Inferior parietal cortex (tissue), 1 donor: ENCODE results near the gene SLC47A2.
A peak's percentile ranks its signal among the peaks of the same experiment; 100 is the strongest.
"Not testable (repeated sequence)": the region's sequence is repeated elsewhere in the genome, so short reads cannot be mapped to it uniquely, and the experiment has no call there.

Source experiments
- DNase-seq: peaks from one replicate; pipeline ENCODE4 v3.0.0-alpha.2; 2016; ENCODE audit errors: extremely low spot score

The SLC47A2 gene

DNA sequence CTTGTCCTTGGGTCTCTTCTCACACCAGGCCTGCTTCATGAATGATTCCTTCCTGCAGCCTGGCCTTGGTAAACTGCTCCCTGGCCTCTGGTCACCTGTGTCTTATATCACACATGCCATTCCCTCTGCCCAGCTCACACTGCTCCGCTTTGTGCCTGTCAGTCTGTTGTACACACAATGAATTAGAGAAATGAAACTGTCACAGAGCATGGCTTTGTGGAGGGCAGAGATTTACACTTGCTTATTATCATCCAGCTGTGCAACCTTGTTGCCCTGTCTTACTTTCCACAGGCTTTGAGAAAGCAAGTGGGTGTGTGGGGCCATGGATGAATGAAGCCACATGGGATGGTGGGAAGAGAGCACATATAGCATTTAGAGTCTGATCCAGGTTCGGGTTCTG is 45.5 kb downstream of the SLC47A2 start:
- no peak for DNase-seq

DNA sequence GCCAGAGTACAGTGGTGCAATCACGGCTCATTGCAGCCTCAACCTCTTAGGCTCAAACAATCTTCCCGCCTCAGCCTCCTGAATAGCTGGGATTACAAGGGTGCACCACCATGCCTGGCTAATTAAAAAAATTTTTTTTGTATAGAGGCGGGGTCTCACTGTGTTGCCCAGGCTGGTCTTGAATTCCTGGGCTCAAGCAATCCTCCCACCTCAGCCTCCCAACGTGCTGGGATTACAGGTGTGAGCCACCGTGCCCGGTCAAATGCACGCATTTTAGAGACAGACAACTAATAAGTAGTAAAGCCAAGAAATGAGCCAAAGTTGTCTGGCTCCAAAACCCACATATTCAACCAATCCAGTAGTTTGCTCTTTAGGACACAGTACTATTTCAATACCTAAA is 46.7 kb downstream of the SLC47A2 start:
- DNase-seq: not testable (repeated sequence)

DNA sequence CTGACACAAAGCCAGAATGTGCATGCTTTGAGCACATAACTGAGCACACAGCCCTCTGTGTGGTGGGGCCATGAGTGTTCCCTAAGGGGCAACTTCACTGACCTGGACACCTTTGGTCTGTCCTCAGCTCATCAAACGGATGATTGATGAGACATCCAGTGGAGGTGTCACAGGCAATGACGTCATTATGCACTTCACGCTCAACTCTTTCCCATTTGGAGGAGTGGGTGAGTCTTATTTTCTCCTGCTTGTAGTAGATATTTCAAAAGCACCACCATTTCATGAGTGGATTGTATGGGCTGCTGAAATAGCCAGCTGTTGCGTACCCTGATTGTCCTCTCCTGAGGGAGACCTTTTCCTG is 51.6 kb downstream of the SLC47A2 start:
- DNase-seq: no peak

DNA sequence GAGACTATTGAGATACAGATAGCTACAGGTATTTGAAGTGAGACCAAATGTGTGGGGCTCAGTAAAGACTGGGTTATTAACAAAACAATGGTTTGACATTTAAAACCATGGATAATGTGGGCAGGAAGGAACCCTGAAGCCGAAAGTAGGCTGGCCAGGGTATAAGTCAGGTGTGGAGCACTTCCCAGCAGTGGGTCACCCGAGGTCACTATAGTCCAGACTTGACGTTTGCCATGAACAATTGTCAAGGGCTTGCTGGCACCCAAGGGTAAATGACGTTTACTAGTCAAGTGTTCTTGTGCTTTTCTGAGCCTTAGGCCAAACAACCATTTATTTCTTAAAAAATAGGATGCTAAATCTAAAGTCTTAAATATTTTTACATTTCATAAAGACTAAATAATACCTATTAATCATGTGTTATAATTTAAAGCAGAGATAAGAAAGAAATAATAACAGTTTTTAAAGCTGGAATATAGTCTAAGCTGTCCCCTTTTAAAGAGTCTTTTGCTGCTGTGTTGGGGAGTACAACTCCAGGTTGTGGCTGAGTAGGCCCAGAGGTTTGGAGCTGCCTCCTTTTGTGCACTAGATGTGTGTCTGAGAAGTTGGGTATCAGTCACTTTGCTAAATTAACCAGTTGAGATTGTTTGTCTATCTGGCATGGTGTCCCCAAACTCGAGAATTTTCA is 52.1 kb downstream of the SLC47A2 start:
- no peak for DNase-seq

DNA sequence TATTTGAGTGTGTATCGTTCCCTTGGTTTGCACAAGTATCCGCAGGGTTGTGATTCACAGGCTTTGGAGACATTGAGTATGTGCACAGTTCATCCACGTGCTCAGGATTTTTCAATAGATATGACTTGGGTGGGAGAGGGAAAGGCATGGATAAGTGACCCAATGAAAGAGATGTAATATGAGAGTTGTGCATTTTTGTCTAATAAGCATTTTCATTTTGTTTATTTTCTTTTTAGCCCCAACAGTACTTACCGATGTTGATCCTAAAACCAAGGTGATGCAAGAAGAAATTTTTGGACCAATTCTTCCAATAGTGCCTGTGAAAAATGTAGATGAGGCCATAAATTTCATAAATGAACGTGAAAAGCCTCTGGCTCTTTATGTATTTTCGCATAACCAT is 53.3 kb downstream of the SLC47A2 start:
- DNase-seq: no peak

DNA sequence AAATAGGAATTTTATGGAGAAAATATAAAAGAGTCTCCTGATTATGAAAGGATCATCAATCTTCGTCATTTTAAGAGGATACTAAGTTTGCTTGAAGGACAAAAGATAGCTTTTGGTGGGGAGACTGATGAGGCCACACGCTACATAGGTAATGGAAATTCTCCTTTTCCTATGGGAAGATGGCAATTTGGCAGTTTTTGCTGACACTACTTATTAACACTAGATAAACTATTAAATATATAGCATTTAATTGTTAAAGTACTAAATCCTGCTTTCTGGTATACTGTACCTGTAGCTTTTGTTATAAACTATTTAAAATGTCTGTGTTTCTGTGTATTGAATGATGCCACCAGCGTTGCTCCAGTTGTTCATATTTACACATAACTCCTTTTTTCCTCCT is 55.3 kb downstream of the SLC47A2 start:
- DNase-seq: no peak

DNA sequence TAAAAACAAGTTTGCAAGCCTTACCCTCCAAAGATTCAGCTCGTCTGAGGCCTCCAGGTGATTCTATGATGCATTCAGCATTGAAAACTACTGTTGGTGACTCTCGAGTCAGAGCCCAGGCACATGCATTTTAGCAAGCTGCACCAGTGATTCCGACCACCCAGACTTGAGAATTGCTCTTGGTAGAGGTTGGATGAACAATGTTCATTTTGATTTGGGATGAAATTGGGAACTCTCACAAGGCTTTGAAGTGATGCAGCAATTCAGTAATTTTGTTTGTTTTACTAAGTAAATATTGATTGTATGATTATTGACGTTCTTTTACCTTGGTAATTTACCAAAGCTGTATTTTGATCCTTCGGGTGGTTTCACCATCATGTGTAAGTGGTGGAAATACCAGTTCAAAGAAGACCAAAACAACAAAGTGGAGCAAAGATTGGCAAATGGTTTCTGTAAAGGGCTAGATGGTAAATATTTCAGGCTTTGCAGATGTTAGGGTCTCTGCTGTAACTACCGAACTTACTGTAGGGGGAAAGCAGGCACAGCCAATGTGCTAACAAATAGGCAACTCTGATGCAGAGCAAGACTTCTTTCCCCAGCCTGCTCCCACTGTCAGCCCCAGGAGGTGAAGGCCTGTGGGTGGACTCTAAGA is 56.0 kb downstream of the SLC47A2 start:
- no peak for DNase-seq

DNA sequence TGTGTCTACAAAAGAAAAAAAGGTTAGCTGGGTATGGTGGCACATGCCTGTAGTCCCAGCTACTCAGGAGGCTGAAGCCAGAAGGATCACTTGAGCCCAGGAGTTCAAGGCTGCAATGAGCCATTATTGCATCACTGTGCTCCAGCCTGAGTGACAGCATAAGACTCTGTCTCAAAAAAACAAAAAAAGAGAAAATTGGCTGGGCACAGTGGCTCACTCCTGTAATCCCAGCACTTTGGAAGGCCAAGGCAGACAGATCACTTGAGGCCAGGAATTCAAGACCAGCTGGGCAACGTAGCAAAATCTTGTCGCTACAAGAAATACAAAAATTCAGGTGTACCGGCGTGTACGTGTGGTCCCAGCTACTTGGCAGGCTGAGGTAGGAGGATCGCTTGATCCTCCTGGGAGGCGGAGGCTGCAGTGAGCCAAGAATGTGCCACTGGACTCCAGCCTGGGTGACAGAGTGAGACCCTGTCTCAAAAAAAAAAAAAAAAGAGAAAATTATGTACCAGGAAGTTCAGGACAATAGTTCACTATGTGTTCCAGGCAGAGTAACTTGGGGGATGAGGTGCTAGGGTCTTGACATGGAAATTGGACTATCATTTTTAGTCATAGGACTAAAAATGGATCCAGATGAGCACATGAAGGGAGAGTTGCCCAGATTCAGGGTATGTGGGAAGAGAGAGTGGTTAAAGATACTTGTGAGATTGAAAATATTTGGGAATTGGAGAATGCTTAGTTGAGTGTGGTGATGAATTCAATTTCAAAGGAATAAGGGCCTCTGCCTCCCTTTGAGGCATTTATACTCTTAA is 56.8 kb downstream of the SLC47A2 start:
- no peak for DNase-seq

DNA sequence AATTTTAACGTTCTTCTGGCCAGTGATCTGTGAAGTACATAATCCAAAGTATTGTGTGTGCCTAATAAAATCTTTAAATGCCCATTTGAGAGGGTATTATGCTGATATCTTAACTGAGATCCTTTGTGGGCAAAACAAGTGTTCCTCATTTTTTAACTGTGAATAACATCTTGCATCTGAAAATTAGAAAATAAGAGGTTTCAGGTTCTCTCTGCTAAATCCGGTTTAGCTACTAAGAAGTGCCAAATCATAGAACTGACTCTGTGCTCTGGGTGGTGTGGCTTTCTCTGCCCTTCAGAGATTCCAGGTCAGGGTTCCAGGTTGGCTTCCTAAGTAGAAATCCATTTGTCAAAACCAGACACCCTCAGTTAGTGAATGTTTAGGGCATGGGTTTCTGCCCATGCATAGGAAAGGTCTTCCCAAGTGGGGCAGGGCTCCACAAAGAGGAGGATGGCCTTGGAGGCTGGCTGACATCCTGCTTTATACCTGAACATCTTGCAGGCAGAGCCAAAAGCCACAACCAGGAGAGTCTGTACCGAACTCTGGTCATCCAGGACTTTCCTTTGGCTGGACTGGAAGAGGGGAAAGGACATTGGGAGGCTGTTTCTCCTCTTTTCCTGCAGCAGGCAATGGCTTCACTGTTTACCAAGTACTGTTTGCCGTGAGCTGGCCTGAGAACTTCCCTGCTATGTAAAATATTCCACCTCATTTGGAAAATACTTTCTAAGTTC is 59.4 kb downstream of the SLC47A2 start:
- no peak for DNase-seq

DNA sequence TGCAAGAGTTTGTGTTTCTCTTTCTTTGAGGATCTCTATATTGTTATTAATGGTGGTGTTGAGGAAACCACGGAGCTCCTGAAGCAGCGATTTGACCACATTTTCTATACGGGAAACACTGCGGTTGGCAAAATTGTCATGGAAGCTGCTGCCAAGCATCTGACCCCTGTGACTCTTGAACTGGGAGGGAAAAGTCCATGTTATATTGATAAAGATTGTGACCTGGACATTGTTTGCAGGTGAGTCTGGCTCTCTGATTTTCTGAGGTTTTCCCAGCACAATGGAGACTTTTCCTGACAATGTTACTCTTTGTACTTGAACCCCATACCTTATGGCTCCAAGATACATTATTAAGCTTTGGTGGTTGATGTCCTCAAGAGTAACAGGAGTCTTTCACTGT is 60.0 kb downstream of the SLC47A2 start:
- DNase-seq: no peak

DNA sequence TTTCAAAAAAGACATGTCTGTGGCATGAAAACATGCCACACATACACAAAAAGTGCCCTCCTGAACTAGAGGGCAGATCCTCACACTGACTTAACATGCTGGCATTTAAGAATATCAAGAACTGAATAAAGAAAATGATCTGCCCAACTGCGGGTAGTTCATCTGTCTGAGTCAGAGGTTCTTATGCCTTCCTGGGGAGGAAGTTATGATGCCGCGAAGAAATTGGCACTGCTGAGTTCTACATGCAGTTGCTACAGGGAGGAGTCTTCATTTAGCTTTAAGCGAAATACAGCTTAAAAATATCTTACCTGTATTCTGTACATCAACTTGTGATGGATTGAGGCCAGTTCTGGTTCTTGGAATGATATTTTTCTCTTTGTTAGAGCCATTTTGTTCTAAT is 61.5 kb downstream of the SLC47A2 start:
- DNase-seq: no peak

DNA sequence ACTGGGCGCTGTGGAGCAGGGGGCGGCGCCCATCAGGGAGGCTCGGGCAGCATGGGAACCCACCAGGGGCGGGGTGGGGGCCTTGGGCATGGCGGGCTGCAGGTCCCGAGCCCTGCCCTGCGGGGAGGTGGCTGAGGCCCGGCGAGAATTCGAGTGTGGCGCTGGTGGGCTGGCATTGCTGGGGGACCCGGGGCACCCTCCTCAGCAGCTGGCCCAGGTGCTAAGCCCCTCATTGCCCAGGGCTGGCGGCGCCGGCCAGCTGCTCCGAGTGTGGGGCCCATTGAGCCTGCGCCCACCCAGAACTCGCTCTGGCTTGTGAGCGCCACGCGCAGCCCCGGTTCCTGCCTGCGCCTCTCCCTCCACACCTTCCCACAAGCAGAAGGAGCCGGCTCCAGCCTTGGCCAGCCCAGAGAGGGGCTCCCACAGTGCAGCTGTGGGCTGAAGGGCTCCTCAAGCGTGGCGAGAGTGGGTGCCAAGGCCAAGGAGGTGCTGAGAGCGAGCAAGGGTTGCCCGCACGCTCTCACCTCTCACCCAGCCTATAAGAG is 62.0 kb downstream of the SLC47A2 start:
- no peak for DNase-seq

DNA sequence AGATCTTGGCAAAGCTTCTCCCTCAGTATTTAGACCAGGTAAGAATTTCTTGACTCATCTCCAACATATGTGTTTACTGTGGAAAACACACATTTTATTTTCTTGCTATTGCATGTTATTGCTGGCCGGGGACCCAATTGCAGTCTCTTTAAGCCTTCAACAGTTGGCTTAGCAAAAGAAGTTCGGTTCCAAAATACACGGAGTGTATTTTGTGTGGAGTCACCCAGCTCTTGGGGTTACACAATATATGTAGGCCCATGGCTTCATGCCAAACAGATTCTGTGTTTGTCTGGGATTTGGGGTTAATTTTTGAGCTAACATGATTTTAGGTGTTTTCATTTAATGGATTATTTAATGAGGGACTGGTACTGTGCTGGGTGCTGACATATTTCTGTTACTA is 63.8 kb downstream of the SLC47A2 start:
- peak; percentile 15 for DNase-seq

DNA sequence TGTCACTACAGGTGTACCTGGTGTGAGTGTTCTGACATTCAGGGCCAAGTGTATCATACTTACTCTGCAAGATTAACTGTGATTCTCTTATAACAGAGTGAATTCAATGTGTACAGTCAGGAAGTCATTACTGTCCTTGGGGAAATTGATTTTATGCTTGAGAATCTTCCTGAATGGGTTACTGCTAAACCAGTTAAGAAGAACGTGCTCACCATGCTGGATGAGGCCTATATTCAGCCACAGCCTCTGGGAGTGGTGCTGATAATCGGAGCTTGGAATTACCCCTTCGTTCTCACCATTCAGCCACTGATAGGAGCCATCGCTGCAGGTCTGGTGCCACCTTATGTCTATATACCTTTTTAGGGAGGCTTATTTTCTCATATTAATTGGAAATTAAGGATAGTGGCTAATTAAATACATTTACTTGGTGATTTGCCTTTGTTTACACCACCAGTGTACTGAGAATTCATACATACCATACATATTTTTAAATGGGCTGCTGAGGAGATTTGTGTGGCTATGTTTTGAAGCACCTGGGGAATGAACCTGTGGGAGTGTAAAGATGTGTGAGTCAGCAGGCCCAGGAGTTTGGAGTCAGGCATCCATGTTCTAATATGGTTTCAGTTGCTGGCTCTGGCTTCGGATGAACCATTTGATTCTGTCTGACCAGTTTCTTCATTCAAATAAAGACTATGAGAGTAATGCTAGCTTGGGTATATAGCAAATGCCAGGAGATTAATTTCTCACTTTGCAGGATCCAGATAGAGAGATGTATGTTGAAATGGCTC is 64.7 kb downstream of the SLC47A2 start:
- DNase-seq: no peak

DNA sequence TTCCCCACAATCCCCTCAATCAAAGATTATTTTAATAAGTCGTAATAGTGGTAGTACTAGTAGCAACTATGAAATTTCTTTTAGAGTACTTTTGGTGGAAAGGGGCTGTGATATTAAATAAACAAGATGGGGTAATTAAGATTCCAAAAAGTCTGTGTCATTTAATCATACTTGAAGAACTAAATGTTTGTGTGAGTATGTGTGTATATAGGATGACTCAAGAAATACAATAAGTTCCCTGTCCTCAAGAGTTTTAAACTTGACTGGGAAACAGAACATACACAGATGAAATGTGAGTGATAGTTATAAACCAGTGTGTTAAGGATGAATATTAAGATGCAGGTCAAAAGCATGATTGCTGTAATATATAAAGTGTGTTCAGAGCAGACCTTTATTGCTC is 65.6 kb downstream of the SLC47A2 start:
- DNase-seq: no peak

DNA sequence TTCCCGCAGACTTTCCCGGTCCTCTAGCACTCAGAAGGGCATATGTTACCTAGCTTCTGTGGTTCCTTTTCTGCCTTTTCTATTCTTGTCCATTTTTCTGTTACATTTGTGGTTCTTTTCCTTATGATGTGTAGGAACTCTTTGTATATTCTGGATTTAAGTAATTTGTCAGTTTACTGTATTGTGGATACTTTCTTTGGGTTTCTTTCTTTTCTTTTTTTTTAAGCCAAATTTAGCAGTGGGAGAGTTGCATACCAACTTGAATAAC is 67.2 kb downstream of the SLC47A2 start:
- DNase-seq: no peak

DNA sequence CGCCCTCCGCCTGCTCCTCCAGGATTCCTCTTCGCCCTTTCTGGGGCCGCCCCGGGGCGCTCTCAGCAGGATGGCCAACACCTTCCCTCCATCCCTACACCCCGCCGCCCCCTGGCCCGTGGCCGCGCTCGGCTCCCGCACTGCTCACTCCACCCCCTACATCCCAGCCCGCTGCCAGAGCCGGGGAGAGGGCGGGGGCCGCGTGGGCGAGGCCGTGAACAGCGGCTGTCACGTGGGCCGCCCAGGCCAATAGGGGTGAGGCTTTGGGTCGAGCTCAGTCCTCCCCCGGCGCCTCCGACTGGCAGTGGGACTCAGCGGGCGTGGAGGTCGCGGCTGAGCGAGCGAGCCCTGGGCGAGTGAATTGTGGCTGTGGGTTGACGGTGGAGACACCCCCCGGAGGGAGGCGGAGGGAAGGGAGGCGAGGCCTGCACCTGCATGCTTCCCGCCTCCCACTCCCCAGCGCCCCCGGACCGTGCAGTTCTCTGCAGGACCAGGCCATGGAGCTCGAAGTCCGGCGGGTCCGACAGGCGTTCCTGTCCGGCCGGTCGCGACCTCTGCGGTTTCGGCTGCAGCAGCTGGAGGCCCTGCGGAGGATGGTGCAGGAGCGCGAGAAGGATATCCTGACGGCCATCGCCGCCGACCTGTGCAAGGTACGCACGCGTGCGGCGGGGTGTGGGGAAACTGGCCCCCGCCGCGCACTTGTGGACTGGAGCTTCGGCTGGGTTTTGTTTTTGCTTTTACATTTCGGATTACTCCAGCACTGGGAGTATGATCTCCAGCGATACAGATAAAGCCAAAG is 67.7 kb downstream of the SLC47A2 start, which contains the start of gene ALDH3A2:
Gene ALDH3A2 (plus strand): TSS at position 277 of the 799 bp plus-strand sequence. CDS start 221 bp downstream, at position 498.
- DNase-seq: peak; percentile 96

DNA sequence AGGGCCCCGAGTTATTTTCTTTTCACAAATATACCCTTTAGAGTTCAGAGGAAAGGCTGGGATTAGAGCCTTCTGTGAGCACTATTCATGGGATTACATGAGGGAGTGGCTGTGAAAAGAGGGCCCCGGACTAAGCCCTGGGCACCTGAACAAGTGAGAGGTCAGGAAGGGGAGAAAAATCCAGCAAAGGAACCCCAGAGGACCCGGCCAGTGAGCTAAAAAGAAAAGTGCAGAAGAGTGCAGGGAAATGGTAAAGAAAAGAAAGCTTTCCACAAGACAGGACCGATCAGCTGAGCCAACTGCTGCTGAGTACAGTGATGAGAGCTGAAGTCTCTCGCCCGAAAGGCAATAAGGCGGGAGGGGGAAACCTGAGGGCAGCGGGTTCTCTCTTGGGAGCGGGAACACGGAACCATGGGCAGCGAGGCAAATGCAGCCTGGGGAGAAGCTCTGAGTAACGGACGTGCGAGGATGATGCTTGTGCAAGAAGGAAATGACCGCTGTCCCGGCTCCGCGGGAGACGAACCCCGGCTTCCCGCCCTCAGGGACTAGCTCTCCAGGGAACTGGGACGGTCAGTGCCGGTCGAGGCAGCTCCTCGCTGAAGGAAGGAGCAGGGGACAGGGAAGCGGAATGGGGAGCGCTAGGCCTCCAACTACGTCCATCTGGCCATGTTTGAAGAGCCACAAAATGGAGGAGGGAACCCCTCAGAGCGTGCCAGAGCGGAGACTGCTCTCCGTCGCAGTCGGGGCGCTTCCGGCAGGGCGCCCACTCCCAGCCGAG is 68.5 kb downstream of the SLC47A2 start:
- DNase-seq: peak; percentile 76

DNA sequence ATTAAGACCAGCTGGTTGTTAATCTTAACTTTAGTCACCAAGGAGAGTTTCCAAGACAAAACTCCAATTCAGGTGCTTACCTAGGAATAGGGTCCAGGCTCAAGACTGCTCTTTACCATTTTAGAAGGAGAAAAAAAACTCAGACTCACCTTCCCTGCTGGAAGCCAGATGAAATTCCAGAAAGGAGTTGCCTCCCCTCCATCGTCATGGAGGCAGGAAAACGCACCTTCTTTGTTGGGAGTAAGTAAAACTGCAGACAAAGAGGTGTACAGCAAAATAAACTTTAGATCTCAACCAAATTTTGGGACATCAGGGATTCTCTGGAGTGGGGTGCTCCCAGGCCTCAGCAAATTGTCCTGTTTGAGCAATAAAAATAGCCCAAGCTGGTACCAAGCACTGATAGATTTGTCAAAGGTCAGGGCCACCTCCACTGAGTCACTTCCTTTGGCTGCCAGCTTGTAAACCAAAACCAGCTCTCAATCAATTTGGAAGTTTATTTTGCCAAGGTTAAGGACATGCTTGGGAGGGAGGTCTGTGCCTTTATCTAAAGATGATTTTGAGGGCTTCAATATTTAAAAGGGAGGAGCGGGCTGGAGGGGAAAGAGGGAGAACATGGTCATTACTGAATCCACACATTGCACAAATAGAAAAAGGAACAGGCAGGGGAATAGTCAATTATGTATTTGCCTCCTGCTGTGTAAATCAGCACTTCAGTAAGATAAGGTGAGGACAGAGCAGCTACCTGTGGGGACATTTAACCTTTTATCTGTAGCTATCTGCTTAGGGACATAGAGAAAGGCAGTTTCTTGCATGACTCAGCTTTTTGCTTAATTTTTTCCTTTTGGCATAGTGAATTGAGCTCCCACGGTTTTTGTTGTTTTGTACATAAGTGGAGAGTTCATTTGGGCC is 69.3 kb downstream of the SLC47A2 start:
- peak; percentile 47 for DNase-seq
